Ovary (tissue), 3 donors: ENCODE data around the gene LRP2.

ENCODE experiments used
- CTCF ChIP-seq, 3 donors: fragments of 450-650 bp in 2 of 3; fragments of 200-600 bp in 1 of 3; IDR thresholded peaks; one replicate each; pipeline versions ENCODE4 v1.5.1 to v1.8.0; 2016 to 2022; ENCODE audit warnings: antibody characterized with exemption in 3 of 3, mild to moderate bottlenecking in 1 of 3
- EP300 ChIP-seq: sonication (generic); formaldehyde crosslinking; IDR thresholded peaks from one replicate; pipeline ENCODE4 v1.6.1; 2017; ENCODE audit warnings: antibody characterized with exemption
- POLR2A ChIP-seq: fragments of 450-650 bp; IDR thresholded peaks from one replicate; pipeline ENCODE4 v1.6.1; 2017; ENCODE audit warnings: antibody characterized with exemption, mild to moderate bottlenecking, moderate library complexity
- donor health status: DM: no; HTN: no; CAD: no.

GRCh38 chr2:169232551-169233154, 129.7 kb downstream of the LRP2 start:
- TF ChIP-seq CTCF (IDR thresholded peaks at IDR 0.05) (no peak), POLR2A (no peak), EP300 (no peak)
